GM23338 (cell line): Measurements from ENCODE around the gene CD109.

ENCODE experiments used
- CTCF ChIP-seq, 2 experiments: fragments of 200-600 bp in 1 of 2; sonication (generic) in 1 of 2; conservative IDR thresholded peaks; 2 replicates each; pipeline versions ENCODE4 v1.5.1 to v1.6.1; 2016 to 2017; ENCODE audit warnings: antibody characterized with exemption in 2 of 2, low read depth in 2 of 2, mild to moderate bottlenecking in 2 of 2, moderate library complexity in 1 of 2
- ETS1 ChIP-seq: IDR thresholded peaks from 2 replicates; pipeline ENCODE4 v1.6.1; 2016; ENCODE audit warnings: antibody characterized with exemption
- EZH2 ChIP-seq: fragments of 200-600 bp; sonication (generic); IDR thresholded peaks from one replicate; pipeline ENCODE4 v1.8.0; 2017; ENCODE audit warnings: antibody characterized with exemption, mild to moderate bottlenecking, low read depth; ENCODE audit not compliant: unreplicated experiment
- JUNB ChIP-seq: IDR thresholded peaks from one replicate; pipeline ENCODE4 v1.6.1; 2016; ENCODE audit warnings: antibody characterized with exemption; ENCODE audit not compliant: unreplicated experiment
- POLR2AphosphoS5 ChIP-seq: IDR thresholded peaks from 2 replicates; pipeline ENCODE4 v1.6.1; 2016; ENCODE audit warnings: antibody characterized with exemption, low read depth
- REST ChIP-seq: IDR thresholded peaks from one replicate; pipeline ENCODE4 v1.6.1; 2018; ENCODE audit warnings: antibody characterized with exemption; ENCODE audit not compliant: unreplicated experiment

- TF ChIP-seq CTCF (conservative IDR thresholded peaks at IDR 0.05; ENCODE audit: low read depth in 2 of 2), result no peak
- no peak for TF ChIP-seq JUNB
- TF ChIP-seq EZH2, result no peak
- no peak for TF ChIP-seq POLR2AphosphoS5
- no peak for TF ChIP-seq ETS1
- TF ChIP-seq REST, result no peak
Observed at GRCh38 chr6:73800997-73801396, 105.0 kb downstream of the CD109 start.
